RPMI7951 (cell line): ENCODE results near the gene ZNF579. TPM values are rescaled to one million over a fixed set of nuclear protein-coding genes. Genes with fewer than 3 reads are reported as not detected.

ENCODE experiments used
- DNase-seq: peaks from one replicate; pipeline ENCODE4 v3.0.0-alpha.2; 2012; ENCODE audit warnings: low read depth
- total RNA-seq: library from RNA; depleted of rRNA; stranded (reverse); fragments of >200 nt; shearing (Covaris generic); gene quantifications from 2 replicates; pipeline ENCODE4 v1.2.3, GENCODE V29; 2014

ZNF579 gene
- total RNA-seq, 1 experiment from 2014 or later: 1.3 TPM

DNA sequence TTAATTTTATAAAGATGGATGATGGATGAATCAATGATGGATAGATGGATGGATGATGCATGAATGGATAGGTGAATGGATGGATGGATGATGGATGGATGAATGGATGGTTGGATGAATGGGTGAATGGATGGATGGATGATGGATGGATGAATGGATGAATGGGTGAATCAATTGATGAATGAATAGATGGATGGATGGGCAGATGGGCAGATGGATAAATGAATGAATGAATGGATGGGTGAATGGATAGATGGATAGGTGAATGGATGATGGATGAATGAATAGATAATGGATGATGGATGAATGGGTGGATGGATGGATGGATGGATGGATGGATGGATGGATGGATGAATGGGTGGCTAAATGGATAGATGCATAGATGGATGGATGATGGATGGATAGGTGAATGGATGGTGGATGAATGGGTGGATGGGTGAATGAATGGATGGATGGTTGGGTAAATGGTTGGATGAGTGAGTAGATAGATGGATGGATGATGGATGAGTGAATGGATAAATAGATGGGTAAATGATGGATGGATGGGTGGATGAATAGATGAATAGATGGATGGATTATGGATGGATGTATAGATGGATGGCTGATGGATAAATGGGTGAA lies 12.8 kb downstream of the ZNF579 start:
- no peak for DNase-seq

- no peak for DNase-seq
Measured at GRCh38 chr19:55566823-55567222, 13.8 kb downstream of the ZNF579 start.

DNA sequence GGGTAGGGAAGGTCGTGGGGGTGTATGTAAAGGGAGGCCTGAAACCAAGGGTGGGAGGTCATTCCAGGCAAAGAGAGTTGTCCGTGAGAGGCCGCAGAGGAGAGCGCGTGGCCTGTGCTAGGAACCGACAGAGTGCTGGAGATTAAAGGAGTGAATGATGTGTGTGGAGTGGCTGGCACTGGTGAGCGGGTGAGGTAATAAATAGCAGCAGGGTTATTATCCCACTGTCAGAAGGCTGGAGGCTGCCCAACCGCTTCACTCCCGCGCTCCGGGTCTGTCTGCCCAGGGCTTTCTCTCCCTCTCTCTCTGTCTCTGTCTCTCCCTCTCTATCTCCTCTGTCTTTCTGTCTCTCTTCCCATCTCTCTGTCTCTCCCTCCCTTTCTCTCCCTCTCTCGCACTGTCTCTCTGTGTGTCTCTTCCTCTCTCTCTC lies 17.4 kb downstream of the ZNF579 start:
- no peak for DNase-seq

GRCh38 chr19:55559684-55560083 lies 21.0 kb downstream of the ZNF579 start:
- no peak for DNase-seq

DNA sequence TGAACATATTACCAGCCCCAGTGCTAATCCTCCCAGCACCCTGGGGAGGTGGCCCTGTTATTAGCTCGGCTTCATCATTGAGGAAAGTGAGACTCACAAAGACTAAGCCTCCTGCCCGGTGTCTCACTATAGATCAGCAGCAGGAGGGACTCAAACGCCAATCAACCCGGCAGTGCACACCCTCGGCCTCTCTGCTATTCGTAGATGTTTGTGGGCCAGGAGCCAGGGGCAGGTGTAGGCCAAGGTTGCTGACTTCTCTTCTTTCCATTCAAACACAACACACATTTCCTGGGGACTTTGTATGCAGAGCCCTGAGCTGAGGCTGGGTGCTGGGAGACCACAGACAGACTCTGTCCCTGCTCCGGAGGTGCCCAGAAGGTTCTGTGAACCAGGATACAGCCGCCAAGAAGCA lies 25.9 kb downstream of the ZNF579 start:
- no peak for DNase-seq

GRCh38 chr19:55554302-55554701 lies 26.3 kb downstream of the ZNF579 start:
- DNase-seq: no peak

- no peak for DNase-seq
Measured at GRCh38 chr19:55553217-55554182, 27.1 kb downstream of the ZNF579 start.

GRCh38 chr19:55552620-55553019 lies 28.0 kb downstream of the ZNF579 start:
- DNase-seq: peak; percentile 66

- no peak for DNase-seq
Measured at GRCh38 chr19:55552206-55552605, 28.4 kb downstream of the ZNF579 start.

DNA sequence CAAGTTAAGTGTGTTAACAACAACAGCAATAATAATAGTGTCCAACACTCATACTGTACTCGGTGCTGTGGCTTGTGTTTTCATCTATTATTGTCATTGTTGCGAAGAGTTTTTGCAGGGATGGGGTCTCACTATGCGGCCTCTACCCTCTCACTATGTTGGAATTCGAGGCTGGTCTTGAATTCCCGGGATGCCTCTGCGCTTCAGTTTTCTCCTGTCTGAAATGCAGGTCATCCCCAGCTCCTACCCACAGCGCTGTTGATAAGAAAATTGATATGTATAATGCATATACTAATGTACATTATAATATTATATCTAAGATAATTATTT lies 30.4 kb downstream of the ZNF579 start:
- no peak for DNase-seq

- peak; percentile 54 for DNase-seq
Measured at GRCh38 chr19:55549500-55550320, 30.9 kb downstream of the ZNF579 start.

DNA sequence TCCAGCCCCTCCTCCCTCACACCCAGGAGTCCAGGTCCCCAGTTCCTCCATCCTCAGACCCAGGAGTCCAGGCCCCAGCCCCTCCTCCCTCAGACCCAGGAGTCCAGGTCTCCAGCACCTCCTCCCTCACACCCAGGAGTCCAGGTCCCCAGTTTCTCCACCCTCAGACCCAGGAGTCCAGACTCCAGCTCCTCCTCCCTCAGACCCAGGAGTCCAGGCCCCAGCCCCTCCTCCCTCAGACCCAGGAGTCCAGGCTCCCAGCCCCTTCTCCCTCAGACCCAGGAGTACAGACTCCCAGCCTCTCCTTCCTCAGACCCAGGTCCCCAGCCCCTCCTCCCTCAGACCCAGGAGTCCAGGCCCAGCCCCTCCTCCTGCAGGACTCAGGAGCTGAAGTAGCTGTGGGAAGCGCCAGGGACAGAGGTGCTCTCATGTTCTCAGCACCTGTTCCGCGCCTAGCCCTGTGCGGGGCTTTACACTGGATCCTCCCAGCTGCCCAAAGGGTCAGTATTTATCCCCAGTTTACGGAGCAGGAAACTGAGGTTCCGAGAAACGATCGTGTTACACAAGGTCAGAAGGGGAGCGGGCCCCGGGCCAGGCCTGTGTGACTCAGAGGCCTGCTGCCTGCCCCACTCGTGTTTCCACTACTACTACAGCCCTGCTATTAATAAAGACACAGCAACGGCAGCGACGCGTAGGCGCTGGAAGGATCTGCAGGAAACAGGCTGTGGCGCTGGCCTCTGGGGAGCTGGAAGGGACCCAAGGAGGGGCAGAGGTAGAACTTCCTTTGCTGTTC lies 33.6 kb downstream of the ZNF579 start:
- DNase-seq: peak; percentile 86

DNA sequence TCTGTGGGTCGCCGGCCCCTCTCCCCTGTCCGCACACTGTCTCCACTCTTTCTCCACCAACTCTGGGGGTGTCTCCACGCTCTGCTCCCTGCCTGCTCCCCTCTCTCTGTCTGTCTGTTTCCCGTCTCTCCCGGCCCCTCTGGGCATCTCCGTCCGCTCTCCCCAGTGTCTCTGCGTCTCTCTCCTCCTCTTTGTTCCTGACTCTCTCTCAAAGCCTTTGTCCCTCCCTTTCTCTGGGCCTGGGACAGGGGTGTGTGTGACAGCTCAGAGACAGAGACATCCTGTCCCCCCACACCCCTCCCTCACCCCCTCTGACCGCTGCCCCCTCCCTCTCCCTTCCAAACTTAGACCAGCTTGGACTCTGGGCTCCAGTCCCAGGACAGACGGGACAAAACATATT lies 34.6 kb downstream of the ZNF579 start:
- DNase-seq: no peak

GRCh38 chr19:55545443-55545842 lies 35.2 kb downstream of the ZNF579 start, which contains the start of gene SBK3:
SBK3 (minus strand) TSS chr19:55545543; CDS start chr19:55545543, 0 bp downstream.
- DNase-seq: no peak

- DNase-seq: peak; percentile 38
Measured at GRCh38 chr19:55544776-55545439, 35.7 kb downstream of the ZNF579 start.

GRCh38 chr19:55544014-55544413 lies 36.6 kb downstream of the ZNF579 start:
- no peak for DNase-seq

- no peak for DNase-seq
Measured at GRCh38 chr19:55543567-55543966, 37.1 kb downstream of the ZNF579 start.

DNA sequence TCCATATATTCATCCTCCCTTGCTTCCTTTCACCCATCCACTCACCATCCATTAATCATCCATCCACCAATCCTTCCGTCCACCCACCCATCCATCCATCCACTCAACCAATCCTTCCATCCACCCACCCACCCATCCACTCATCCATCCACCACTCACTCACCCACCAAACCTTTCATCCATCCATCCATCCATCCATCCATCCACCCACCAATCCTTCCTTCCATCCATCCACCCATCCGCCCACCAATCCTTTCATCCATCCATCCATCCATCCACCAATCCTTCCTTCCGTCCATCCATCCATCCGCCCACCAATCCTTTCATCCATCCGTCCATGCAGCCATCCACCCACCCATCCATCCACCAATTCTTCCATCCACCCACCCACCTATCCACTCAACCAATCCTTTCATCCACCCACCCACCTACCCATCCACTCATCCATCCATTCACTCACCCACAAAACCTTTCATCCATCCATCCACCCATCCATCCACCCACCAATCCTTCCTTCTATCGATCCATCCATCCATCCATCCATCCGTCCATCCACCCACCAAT lies 38.3 kb downstream of the ZNF579 start:
- no peak for DNase-seq

DNA sequence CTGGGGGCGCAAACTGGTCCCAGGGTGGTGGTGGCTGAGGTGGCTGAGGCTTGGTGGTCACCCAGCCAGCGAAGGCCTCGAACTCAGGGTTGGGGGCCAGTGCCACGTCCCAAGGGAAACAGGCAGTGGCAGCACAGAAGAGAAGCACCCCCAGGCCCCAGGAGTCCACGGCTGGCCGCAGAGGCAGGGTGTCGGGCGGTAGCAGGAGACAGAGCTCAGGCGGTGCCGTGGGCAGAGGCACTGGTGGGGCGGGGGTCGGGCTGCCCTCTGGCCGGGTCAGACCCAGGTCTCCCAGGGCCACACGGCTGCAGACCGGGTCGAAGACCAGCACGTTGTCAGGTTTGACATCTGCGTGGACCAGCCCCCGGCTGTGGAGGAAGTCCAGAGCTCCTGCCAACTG lies 39.6 kb downstream of the ZNF579 start:
- no peak for DNase-seq

DNA sequence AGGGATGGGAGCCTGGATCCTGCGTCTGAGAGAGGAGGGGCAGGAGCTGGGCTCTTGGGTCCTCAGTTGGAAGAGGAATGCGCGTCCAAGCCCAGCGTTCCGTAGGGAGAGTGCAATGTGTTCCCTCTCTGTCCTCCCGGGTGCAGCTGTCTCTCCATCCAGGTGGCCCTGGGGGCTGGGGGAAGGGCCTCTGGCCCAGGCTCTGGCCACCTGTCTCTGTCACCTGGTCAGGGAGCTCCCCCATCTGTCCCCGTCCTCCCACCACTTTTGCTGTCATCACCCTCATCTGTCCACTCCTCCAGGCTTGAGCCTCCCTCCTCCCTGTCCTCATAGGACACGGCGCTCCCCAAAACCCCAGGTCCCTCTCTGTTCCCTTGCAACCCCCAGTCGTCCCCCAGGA lies 40.0 kb downstream of the ZNF579 start:
- no peak for DNase-seq
